ENCODE measurements around the gene NOTCH1.

NOTCH1 gene

DNA sequence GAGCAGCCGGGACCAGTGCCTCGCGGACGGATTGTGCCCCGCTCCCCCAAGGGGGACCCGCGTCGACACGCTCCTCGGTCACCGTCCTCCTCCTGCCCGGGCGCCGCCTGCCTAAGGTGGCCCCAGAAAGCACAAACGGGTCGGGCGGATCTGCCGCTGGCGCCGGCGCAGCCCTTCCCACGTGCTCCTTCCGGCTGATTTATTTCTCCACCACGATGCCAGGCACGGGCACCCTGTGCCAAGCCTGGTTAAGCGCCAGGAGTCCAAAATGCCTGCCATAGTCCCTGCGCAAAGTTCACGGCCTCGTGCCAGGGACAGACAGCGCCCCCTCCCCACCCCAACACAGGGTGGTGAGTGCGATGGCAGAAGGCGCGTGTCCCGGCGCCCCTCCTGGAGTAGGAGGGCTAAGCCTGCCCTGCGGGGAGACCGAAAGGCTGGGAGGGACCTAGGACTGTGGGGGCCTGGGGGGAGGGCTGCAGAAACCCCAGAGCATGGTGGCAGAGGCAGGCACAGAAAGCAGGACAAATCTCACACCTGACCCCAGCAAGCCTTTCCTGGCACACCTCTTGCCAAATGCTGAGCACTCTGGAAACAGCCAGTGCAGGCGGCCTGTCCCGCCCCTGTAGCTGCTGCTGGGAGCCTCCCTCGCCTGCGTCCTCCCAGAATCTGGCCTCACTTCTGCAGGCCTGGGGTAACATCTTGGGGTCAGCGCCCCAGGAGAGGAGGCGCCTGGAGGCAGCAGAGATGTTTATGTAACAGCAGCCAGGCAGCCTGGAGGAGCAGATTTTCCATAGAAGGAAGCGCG lies 1.1 kb upstream of the NOTCH1 start:
- H3K9me3 ChIP-seq (ENCODE audit: low read depth, low read length): no peaks in the 10 kb centered on the region
- H3K9ac ChIP-seq (ENCODE audit: insufficient read length): peak overlapping the region; percentile 92
- H3K4me3 ChIP-seq: peak overlapping the region; percentile 90
- TF ChIP-seq FOXP2 (optimal IDR thresholded peaks at IDR 0.05; ENCODE audit: control extremely low read depth, extremely low read length, insufficient read depth): no peak
- no peak for TF ChIP-seq EZH2 (IDR thresholded peaks at IDR 0.05)
- no peak; the same call in 1 of the 2 replicates for TF ChIP-seq POLR2AphosphoS5 (IDR thresholded peaks at IDR 0.05; ENCODE audit: borderline replicate concordance, low read depth, low read length)
- H3K27ac ChIP-seq: peak overlapping the region; percentile 92
- no peaks in the 10 kb centered on the region; the same call in 1 of the 2 replicates for H3K36me3 ChIP-seq (ENCODE audit: insufficient read depth, low read length)
- DNase-seq (ENCODE audit: low read depth, low spot score): no peak

DNA sequence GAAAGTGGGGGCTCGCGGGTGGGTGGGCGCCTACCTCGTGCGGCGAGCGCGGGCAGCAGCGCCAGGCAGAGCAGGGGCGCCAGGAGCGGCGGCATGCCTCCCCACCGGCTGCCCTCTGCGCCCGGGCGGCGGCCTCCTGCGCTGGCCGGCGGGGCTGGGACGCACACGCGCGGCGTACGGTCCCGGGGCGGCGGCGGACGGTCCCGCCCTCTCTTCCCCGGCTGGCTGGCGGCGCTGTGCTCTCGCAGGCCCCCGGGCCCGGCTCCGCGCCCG lies 220 bp downstream of the NOTCH1 start:
- no peak for DNase-seq (ENCODE audit: low read depth, low spot score)
- no peak overlapping the region for H3K27ac ChIP-seq

DNA sequence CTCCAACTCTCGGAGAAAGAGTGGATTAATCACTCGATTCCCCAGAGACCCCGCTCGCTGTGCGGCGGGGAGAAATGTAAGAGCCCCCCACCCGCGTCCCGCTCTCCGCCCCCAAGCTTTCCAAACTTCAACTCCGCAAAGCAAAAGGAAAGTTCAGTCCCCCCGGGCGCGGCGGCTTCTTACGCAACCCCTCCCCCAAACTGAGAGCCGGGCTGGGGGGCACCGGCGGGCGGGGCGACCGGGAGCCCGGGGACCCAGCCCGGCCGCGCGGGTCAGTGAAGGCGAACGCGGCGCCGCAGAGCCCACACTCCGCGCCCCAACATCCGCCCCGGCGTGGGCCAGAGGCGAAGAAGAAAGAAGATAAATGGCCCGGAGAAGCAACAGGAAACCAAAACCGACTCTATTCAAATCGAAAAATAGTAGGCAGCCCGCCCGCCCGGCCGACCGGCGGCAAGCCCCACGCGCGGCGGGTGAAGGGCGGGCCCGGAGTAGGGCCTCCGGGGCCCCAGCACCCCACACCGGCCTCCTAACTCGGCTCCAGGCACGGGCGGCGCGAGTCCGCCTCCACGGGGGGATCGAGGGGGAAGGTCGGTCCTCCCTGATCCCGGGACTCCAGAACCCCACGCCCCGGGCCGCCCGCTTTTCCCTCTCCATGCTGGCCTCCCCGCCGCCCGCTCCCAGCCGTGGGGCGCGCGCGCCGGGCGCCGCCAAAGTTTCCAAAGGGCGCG lies 720 bp downstream of the NOTCH1 start:
- no peaks in the 10 kb centered on the region; the same call in 1 of the 2 replicates for H3K36me3 ChIP-seq (ENCODE audit: insufficient read depth, low read length)
- TF ChIP-seq FOXP2 (optimal IDR thresholded peaks at IDR 0.05; ENCODE audit: control extremely low read depth, extremely low read length, insufficient read depth): no peak
- TF ChIP-seq EZH2 (IDR thresholded peaks at IDR 0.05): no peak
- no peak for TF ChIP-seq POLR2AphosphoS5 (IDR thresholded peaks at IDR 0.05; ENCODE audit: borderline replicate concordance, low read depth, low read length)
- no peak for DNase-seq (ENCODE audit: low read depth, low spot score)
- H3K4me3 ChIP-seq: peak overlapping the region; percentile 83
- H3K27ac ChIP-seq: peak overlapping the region; percentile 17; the same call in 1 of the 2 replicates
- H3K9ac ChIP-seq (ENCODE audit: insufficient read length): peak overlapping the region; percentile 78
- no peaks in the 10 kb centered on the region for H3K9me3 ChIP-seq (ENCODE audit: low read depth, low read length)

More for the DNA sequence above, 220 bp downstream of the NOTCH1 start:
- peak overlapping the region; percentile 78 for H3K9ac ChIP-seq (ENCODE audit: insufficient read length)
- no peaks in the 10 kb centered on the region; the same call in 1 of the 2 replicates for H3K36me3 ChIP-seq (ENCODE audit: insufficient read depth, low read length)
- TF ChIP-seq EZH2 (IDR thresholded peaks at IDR 0.05): no peak
- TF ChIP-seq POLR2AphosphoS5 (IDR thresholded peaks at IDR 0.05; ENCODE audit: borderline replicate concordance, low read depth, low read length): no peak
- no peak for TF ChIP-seq FOXP2 (optimal IDR thresholded peaks at IDR 0.05; ENCODE audit: control extremely low read depth, extremely low read length, insufficient read depth)
- peak overlapping the region; percentile 83 for H3K4me3 ChIP-seq
- H3K9me3 ChIP-seq (ENCODE audit: low read depth, low read length): no peaks in the 10 kb centered on the region

DNA sequence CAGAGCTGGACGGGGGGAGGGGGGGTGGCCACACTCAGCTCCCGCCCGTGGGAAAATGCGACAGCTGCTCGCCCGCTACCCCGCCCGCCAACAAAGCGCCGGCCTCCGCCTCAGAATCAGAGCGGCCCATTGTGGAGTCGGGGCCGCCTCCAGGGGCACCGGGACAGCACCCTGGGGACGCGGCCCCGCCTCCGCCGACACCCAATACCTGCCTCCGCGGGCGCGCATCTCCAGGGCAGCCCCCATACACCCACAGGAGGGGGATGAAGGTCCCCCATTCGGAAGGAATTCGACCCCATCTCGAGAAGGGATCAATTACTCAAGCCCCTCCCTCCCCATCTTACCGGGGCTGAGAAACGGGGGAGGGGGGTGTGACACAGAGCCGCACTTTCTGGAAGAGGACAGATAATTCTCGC lies 1.3 kb downstream of the NOTCH1 start:
- no peak for DNase-seq (ENCODE audit: low read depth, low spot score)
- H3K9me3 ChIP-seq (ENCODE audit: low read depth, low read length): no peaks in the 10 kb centered on the region
- H3K9ac ChIP-seq (ENCODE audit: insufficient read length): peak overlapping the region; percentile 78
- H3K36me3 ChIP-seq (ENCODE audit: insufficient read depth, low read length): no peaks in the 10 kb centered on the region; the same call in 1 of the 2 replicates
- peak overlapping the region; percentile 83 for H3K4me3 ChIP-seq
- no peak overlapping the region for H3K27ac ChIP-seq
- TF ChIP-seq POLR2AphosphoS5 (IDR thresholded peaks at IDR 0.05; ENCODE audit: borderline replicate concordance, low read depth, low read length) (no peak), FOXP2 (optimal IDR thresholded peaks at IDR 0.05; ENCODE audit: control extremely low read depth, extremely low read length, insufficient read depth) (no peak)

DNA sequence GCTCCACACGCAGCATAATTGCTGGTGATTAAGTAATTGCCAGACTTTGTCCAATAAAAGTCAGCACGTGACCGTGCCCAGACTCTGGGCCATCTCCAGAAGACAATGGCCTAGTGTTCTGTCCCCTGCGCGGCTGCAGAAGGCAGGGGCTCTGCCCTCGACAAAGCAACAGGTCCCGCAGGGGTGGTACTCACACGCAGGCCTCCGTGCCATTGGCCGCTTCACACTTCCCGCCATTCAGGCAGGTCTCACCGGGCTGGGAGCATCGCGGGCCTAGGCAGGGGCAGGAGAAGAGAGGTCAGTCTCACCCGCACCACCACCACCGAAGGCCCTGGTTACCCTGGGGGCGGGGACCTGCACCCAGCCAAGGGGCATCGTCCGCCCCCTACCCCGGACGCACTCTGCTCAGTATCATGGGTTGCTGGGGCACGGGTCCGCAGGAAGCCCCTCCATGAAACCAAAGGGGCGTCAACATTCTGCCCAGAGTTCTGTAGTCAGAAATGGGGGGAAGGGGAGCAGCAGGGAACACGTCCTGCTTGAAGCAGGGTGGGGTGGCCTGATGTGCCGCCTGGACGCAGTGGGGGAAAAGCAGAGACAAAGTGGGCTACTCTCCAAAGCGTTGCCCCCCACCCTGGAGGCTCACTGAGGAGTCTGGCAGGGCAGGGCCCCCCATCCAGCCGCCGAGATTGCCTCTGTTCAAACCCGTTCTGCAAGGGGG lies 1.9 kb downstream of the NOTCH1 start:
- H3K9me3 ChIP-seq (ENCODE audit: low read depth, low read length): no peaks in the 10 kb centered on the region
- DNase-seq (ENCODE audit: low read depth, low spot score): no peak
- H3K4me3 ChIP-seq: peak overlapping the region; percentile 83
- H3K27ac ChIP-seq: no peak overlapping the region
- TF ChIP-seq FOXP2 (optimal IDR thresholded peaks at IDR 0.05; ENCODE audit: control extremely low read depth, extremely low read length, insufficient read depth): no peak
- TF ChIP-seq EZH2 (IDR thresholded peaks at IDR 0.05): no peak
- TF ChIP-seq POLR2AphosphoS5 (IDR thresholded peaks at IDR 0.05; ENCODE audit: borderline replicate concordance, low read depth, low read length): no peak
- no peaks in the 10 kb centered on the region; the same call in 1 of the 2 replicates for H3K36me3 ChIP-seq (ENCODE audit: insufficient read depth, low read length)
- H3K9ac ChIP-seq (ENCODE audit: insufficient read length): no peak overlapping the region

DNA sequence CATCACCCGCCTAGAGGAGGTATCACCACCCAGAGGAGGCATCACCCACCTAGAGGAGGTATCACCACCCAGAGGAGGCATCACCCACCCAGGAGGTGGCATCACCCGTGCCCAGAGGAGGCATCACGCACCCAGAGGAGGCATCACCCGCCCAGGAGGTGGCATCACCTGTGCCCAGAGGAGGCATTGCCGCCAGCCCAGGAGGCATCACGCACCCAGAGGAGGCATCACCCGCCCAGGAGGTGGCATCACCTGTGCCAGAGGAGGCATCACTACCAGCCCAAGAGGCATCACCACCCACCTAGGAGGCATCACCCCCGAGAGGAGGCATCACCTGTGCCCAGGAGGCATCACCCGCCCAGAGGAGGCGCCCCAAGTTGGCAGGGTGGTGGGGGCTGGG lies 2.6 kb downstream of the NOTCH1 start:
- no peak overlapping the region for H3K4me3 ChIP-seq
- H3K27ac ChIP-seq: no peak overlapping the region
- H3K9me3 ChIP-seq (ENCODE audit: low read depth, low read length): no peaks in the 10 kb centered on the region
- no peak for DNase-seq (ENCODE audit: low read depth, low spot score)
- no peaks in the 10 kb centered on the region; the same call in 1 of the 2 replicates for H3K36me3 ChIP-seq (ENCODE audit: insufficient read depth, low read length)
- no peak for TF ChIP-seq EZH2 (IDR thresholded peaks at IDR 0.05)
- TF ChIP-seq FOXP2 (optimal IDR thresholded peaks at IDR 0.05; ENCODE audit: control extremely low read depth, extremely low read length, insufficient read depth): no peak
- no peak for TF ChIP-seq POLR2AphosphoS5 (IDR thresholded peaks at IDR 0.05; ENCODE audit: borderline replicate concordance, low read depth, low read length)
- no peak overlapping the region for H3K9ac ChIP-seq (ENCODE audit: insufficient read length)

DNA sequence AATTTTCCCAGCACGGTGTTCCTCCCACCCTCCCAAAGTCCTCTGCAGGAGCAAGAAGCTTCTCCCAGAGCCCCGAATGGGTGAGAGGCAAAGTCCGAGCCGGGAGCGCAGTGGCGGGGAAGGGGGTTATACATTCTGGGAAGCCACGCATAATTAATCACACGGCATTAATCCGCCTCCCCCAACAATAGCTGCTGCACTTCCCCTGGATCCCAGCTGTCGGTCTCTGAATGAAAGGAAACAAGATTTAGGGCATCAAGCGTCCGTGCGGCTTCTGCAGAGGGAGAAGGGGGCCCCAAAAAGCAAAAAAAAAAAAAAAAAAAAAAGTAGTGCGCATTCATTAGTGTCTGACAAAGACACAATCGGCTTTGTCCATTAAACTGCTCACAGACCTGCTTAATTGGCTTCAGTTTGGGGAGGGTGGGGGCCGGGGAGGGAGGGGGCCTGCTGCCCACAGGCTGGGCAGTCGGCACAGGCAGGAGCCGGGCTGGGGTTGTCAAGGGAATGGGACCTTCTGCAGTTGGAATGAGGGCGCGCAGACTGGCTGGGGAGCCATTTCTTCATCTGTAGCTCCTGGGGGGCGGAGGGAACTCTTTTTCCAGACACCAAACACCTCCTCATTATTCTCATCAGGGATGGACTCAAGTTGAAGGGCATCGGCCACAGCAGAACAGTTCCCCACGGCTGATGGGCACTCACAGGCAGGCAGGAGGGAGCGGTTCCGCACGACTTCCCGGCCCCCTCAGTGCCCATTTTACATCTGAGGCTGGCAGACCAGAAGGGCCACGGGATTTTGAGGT lies 3.4 kb downstream of the NOTCH1 start:
- Histone ChIP-seq H3K36me3 (ENCODE audit: insufficient read depth, low read length) (no peaks in the 10 kb centered on the region; the same call in 1 of the 2 replicates), H3K9ac (ENCODE audit: insufficient read length) (no peak overlapping the region), H3K9me3 (ENCODE audit: low read depth, low read length) (no peaks in the 10 kb centered on the region), H3K4me3 (no peak overlapping the region), H3K27ac (no peak overlapping the region)
- TF ChIP-seq POLR2AphosphoS5 (IDR thresholded peaks at IDR 0.05; ENCODE audit: borderline replicate concordance, low read depth, low read length) (no peak), FOXP2 (optimal IDR thresholded peaks at IDR 0.05; ENCODE audit: control extremely low read depth, extremely low read length, insufficient read depth) (no peak), EZH2 (IDR thresholded peaks at IDR 0.05) (no peak)
- no peak for DNase-seq (ENCODE audit: low read depth, low spot score)

Data from SK-N-MC (cell line).